ENCODE measurements around the gene PCBP3.

DNA sequence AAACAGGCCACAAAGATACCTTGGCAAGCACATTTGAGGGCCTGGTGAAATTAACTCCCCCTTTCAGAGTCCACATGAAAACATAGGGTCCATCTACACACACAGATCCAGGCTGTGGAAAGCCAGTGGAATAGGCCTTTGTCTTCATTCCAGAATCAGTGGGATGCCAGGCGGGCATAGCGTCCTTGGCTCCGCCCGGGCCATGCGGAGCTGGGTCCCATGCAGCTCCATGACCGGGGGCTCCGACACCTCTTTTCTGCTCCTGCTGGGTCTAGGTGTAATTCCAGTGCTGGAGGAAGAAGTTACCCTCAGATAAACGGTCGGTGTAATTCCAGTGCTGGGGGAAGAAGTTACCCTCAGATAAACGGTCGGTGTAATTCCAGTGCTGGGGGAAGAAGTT lies 274.5 kb downstream of the PCBP3 start:
- TF ChIP-seq, protein P1, sequence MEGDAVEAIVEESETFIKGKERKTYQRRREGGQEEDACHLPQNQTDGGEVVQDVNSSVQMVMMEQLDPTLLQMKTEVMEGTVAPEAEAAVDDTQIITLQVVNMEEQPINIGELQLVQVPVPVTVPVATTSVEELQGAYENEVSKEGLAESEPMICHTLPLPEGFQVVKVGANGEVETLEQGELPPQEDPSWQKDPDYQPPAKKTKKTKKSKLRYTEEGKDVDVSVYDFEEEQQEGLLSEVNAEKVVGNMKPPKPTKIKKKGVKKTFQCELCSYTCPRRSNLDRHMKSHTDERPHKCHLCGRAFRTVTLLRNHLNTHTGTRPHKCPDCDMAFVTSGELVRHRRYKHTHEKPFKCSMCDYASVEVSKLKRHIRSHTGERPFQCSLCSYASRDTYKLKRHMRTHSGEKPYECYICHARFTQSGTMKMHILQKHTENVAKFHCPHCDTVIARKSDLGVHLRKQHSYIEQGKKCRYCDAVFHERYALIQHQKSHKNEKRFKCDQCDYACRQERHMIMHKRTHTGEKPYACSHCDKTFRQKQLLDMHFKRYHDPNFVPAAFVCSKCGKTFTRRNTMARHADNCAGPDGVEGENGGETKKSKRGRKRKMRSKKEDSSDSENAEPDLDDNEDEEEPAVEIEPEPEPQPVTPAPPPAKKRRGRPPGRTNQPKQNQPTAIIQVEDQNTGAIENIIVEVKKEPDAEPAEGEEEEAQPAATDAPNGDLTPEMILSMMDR (IDR thresholded peaks at IDR 0.05; ENCODE audit: insufficient read depth, low read length), result no peak
- TF ChIP-seq POLR2AphosphoS5 (IDR thresholded peaks at IDR 0.05; ENCODE audit: low read depth) (no peak), GABPA (IDR thresholded peaks at IDR 0.05; ENCODE audit: low read depth) (no peak)
